Stimulated activated CD4-positive, alpha-beta T cell treated with anti-CD3 and anti-CD28 coated beads, TNF-alpha, amount 100 ng/mL, for 48 hours (primary cell): ENCODE results near the gene SPOP.

Source experiments
- DNase-seq, 3 donors: peaks; one replicate each; pipeline ENCODE4 v3.0.0-alpha.2; 2020; ENCODE audit warnings: low read depth in 3 of 3

SPOP gene

DNA sequence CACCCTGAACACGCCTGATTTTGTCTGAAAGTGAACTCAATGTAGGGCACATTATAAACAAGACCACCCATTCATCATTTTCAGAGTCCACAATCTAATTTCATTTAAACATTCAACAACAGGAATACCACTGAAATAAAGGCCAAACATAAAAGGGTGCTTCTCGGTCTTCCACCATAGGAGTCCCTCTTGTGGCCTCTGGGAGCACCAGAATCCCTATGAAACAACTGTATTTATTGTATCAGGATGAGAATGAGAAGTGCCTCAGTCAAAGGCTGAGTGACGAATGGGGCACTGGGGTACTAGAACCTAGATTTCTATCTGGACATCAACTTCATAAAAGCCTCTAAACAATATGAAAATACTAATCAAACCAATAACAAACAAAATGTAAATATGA lies 61.8 kb downstream of the SPOP start:
- no peak for DNase-seq

DNA sequence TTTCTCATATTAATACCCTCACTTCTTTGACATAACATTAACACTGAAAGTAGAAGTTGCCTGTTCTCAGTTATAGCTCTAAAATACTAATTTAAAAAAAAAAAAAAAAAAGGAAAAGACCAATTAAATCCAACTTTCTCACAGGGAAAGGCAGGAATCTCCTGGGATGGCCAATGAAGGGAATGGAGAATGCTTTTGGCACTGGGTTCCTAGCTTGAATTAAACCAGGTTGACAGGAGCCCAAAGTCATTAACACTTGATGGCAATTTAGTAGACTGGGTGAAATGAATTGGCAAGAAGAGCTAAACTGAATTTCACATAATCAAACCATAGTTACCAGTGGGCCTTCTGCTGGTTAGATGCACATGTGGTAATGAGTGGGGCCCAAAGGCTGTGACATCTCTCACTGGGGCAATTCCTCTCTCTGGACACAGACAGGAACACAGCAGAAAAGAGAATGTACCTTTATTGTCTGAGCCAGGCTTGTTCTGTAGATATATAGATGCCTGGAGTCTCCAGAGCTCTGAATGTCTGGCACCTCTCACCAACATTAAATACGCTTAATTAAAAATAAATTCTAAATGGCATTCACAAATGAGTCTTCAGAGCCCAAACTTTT lies 64.6 kb downstream of the SPOP start:
- DNase-seq: no peak

DNA sequence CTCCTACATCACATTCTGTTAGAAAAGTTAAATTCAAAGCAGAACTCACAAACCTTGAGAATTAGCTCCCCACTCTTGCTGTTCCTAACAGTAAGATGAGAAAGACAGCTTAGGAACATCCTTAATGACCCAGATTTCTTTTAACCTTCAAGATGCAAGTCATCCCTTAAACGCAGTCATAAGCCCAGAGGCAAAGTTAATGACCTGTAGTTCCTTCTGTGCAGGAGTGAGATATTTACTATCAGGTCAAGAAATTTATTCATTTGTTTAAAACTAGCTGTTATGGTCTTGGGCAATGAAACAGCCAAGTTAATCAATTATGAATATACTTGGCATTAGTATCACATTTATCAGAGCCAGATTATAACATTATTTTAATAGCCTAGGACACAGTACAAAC lies 65.2 kb downstream of the SPOP start:
- no peak for DNase-seq

DNA sequence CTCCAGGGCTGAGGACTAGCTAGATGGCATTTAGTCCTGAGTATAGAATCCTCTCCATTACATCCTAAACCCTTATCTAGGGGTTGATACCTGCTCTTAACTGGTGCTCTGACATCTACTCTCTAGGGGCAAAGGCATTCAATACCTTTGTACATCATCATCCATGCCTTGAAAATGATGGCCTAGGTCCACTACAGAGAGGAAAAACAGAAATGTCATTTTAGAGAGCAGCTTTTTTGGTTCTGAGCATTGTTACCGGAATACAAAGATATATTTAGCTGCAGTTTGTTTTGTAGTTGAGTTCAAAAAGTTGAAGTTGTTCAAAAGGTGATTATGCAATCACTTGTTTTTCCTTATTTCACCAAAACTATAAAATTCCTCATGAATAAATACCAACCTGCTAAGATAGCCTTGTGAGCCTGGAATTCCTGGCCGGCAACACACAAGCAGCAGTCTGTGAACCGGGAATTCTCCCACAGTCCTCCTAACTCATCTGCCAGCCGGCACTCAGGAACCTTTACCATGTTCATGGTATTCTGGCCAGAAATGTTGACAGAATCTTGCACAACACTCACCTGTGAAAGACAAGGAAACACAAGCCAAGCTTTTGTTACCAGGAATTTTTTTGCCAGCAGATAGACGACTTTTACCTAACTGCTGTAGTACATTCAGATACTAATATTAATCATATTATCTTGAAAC lies 66.9 kb downstream of the SPOP start:
- DNase-seq: no peak

DNA sequence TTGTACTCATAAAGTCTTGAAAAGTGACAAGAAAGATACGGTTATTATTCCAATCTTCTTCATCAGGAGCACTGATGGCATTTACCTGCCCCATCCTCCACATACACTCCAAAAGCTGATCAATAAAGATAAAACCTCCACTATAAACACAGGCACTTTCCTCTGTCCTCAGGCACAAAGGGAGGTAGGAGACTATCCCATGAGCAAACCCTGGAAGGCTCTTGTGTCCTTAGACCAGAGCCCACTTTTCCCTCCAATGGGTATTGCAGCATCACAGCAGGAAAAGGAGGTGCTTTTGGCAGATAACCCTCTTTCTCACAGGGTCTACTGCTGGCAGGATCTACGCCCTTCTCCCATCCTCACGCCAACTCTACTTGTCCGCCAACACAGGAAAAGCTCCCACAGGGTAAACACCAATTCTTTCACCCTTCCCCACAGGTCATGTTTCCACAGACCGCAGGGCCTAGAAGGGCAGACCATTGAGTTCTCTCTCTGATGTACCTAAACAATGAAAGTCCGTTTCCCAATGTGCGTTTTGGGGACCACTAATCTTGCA lies 73.5 kb downstream of the SPOP start:
- DNase-seq: no peak

DNA sequence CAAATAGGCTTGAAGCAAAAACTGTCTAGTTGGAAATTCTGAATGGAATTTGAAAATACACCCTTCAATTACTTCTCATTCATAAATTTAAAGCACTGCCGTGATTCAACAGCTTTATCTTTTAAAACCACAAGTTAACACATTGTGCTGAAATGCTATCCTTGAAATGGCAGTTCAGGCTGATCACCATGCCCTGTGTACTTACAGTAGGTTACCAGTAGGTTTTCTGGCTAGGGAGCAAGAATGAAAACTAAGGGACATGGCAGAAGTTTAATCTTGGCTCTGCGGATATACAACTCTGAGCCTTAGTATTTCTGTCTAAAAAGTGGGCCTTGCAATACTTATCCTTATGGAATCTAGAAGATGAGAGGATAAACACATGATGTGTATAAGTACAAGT lies 74.2 kb downstream of the SPOP start:
- DNase-seq: no peak

DNA sequence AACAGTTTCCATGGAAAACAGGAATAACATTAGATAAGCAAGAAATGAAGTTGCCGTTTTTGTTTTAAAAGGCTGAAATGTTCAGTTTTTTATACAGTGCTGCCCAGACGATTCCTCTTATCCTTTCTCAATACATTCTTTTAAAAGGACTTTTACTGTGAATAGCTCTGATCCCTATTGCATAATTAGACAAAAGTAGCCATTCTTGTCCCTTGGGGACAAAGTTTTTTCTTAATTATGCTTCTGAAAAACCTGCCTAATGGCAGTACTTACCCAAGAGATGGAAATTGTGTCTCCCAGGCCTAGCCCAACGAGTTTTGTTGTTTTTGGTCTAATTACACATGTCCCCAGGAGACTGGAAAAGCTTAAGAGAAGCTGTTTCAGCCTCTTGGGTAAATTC lies 74.7 kb downstream of the SPOP start:
- no peak for DNase-seq

DNA sequence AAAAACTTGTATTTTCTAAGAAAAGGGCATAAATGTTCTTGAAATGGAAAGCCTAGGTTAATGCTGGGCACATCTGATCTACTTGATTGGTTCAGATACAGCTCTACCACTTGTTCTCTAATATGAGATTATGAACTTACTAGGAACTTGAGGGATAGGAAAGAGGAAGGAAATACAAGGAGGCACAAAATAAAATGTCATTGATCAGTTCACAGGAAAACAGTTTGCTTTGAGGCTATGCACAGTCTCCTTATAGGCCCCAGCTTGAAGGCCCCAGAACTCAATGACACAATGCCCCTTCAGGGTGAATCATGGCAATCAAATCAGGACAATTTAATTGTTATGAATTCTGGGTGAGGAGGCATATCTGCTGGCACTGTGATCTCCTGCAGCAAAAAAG lies 75.1 kb downstream of the SPOP start:
- no peak for DNase-seq

DNA sequence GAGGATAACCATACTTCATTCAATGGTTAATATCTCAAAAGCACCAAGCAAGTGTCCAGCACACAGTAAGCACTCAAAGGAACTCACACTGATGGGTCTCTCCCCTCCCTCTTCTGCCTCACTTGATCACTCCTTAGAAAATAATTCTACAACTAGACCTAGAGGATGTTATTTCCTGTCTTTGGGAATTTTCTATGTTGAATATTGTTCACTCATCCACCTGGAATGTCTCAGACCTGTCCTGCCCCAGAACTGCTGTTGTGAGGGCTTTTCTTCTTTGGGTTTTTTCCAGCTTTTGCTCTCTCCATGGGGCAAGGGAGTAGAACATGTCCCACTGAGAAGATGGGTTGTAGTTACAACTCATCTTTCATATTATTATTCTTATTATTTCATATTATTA lies 76.9 kb downstream of the SPOP start:
- DNase-seq: no peak

DNA sequence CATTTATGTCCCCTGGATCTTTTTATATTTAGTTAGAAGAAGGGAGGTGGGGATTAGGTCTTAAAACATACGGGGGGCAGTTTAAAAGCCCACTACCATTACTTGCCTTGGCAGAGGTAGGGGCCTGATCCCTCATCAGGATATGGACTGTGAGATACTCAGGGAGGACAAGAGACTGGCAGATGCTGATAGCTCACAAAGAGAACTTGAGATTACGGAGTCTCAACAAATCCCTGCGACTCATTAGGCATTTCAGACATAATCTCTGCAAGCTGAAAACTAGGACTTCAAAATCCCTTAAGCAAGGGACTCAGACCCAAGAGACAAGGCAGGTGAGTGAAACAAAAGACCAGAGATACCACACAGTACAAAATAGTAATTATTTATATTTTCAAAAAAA lies 79.0 kb downstream of the SPOP start:
- DNase-seq: no peak

DNA sequence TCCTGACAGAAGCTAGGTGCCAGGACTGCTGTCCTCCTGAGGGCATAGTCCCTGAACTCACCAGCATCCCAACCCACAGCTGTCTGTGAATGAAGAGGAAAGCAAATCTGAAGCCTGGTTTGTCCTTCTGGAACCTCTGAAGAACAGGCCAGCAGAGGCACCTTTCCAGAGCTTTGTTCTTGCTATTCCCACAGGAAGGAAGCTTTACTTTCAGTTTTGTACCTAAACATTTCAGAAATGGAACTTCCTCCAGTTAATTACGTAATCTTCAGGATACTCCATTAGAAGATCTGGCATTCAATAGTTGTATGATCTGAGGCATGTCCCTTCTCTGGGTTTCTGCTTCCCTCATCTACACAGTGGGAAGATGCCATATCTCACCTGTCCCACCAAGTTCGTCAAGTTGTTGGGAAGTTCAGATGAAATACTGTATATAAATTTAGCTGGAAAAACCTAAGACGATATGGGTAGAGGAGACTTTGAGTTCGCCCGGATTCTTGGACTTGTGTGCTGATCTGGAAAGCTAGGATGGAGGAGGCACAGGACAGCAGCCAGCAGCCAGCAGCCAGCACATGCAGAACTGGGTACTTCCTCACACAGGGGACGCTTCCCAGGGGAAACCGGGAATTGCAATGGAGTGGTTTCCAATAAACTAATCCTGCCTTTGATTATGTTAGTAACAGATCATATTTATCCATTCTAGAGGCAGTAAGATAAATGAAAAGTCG lies 79.8 kb downstream of the SPOP start:
- no peak for DNase-seq

DNA sequence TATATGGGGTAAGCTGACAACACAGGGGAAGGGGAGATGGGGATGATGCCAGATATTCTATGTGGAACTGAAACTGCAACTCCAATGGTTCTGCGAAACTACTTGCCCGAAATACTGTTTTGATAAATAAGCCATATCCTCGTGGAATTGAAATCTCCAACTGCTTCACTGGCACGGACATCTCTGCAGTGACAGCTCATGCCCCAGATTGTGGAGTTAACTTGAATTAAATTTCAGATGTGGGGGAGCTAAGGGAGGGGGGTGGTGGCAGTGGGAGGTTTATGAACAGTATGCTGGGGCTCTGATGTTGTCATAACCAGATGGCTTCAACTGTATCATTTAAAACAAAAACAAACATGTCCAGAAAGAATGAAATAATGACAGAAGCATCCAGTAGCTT lies 80.5 kb downstream of the SPOP start:
- no peak for DNase-seq

DNA sequence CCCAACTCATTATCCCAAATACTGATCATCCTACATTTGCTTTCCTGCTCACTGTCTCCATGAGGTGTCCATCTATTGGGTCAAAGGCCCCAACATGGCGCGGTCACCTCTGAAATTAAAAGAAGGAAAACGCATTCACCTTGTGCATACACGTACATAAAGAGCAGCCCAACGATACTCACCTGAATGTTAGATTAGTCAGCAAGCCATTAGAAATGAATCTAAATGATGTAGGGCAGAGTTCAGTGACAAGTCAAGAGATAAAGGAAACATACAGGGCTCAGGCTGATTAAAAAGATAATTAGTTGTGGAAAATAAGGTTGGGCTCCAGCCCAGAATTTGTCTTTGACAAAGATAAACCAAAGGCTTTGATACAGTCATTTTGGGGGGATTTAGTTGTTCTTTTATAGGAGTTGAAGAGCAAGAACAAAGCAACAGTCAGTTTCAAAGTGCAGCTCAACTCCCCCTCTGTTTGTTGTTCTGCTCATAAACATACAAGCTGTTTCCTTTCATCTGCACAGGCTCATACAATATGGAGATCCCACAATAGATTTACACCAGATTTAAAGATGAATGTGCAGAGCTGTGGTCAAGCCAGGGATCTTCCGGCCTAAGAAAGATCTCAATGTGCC lies 81.2 kb downstream of the SPOP start:
- DNase-seq: no peak

DNA sequence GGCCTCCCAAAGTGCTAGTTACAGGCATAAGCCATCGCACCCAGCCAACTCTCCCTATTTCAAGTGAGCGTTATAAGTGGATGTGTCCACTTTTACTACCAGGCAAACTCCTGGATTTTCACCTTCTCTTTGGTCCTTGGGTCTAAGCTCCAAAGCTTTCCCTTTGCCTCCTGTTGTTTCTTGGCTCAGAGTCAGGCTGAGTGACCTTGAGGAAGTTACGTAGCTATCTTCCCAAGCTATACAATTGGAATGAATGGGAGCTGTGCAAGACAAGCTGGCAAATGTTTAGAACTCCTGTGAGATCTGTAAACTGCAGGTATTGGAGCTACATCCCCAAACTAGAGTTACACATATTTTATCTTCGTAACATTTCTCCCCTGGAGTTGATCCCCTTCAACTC lies 81.9 kb downstream of the SPOP start:
- no peak for DNase-seq

DNA sequence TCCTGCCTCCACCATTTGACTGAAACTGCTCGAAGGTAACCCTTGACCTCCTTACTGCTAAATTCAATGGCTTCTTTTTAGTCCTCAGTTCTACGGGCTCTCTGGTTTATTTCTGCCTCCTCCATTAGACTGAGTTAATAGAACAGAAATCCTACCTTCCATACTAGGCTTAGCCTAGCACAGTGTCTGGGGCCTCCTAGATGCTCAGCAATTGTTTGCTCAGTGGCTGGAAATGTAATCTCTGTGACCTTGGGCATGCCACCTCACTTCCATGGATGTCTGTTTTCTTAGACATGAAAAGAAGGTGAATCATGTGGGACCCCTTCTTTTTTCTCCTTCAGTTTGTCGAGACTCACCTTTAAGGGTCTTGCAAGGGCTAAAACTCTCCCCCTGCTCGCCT lies 82.6 kb downstream of the SPOP start:
- DNase-seq: no peak

DNA sequence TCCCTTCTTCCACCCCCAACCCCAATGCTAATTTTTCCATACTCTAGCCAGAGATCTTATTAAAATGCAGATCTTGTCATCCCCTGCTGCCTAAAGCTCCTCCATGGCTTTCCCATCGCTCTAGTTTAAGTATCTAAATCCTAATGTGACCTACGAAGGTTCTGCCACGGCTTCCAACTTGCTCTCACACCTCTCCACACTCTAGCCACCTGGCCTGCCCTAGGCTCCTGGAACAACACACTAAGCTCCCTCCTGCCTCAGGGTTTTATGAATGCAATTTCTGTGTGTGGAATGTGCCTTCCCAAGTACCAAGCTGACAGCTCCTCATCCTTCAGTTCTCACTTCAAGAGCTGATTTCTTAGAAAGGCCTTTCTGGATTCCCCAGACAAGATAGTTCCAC lies 85.6 kb downstream of the SPOP start:
- DNase-seq: no peak

DNA sequence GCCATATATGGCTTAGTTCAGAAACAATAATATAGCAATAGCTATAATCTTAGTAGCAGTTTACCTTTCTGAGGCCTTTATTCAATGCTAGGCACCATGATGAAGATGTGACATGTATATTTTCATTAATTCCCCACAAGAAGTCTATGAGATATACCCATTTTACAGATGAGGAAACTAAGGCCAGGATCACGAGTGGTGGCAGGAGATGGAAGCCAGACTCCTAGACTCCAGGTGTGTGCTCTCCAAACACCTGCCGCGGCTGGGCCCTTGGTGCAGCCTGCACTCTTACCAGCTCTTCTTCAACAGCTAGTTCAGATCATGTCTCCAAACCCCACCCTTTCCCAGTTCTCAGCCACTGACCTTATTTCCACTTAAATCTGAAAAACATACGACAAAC lies 87.0 kb downstream of the SPOP start:
- DNase-seq: no peak

DNA sequence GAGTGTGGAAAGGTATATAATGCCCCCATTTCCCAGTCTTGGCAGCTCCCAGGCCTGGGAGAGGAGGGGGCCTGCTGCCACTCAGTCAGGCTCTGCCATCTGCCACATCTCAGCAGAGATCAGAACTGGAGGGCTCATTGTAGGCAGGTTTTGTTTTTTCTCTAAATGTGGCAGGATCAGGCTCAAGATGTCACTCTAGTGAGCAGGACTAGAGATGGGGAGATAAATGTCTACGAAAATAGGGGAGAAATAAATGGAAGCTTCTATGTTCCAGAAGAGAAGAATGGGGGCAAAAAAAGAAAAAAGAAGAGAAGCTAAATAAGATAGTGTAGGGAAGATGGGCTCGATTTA lies 88.3 kb downstream of the SPOP start:
- no peak for DNase-seq

DNA sequence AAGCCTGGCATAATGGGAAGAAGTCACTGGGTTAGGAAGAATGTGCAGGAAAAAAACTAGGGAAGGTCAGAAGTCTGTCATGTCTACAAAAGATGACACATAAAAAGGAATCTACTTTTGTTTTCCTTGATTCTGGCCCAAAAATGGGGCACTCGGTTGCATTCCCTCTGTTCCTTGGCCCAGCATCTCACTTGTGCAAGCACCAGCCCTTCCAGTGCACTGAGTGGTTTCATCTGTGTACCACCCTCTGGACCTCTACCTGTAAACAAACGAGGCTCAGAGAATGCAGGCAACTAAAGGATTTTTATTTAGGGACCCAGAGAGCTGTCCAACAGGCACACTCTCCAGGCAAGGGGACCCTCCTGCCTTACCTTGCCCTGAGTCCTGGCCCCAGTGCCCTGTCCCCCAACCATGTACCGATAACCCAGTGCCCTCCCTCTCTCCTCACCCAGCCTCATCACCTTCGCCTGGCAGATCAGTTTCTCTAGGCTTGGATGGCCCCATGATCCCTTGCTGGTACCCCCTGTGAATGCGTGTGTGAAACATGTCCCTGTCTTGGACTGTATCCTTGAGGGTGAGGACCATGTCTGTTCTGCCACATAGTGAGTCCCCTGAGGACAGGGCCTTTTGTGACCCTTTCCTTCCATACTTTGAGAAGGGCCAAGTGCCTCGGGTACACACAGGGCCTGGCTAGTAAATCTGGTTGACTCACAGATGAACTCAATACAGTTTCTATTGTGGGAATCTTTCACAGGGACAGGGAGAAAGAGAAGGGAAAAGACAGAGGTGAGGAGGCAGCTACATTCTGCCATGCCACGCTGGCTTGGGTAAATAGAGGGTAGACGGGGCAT lies 88.9 kb downstream of the SPOP start:
- DNase-seq: no peak

DNA sequence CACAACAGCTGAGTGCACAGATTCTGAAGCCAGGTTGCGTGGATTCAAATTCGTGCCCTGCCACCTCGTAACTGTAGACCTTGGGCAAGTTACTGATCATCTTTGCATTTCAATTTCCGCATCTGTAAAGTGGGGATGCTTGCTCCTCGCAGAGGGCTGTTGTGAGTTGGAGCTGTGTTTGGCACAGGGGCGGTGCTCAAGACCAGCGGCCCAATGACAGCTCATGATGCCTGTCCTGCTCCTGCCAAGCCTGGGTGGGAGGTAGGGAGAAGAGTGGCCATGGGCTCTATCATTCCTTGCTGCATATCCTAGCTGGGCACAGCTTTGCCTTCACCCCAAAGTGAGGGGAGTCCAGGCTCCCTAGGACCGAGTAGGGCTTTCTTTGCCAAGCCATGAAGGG lies 89.6 kb downstream of the SPOP start:
- DNase-seq: no peak

DNA sequence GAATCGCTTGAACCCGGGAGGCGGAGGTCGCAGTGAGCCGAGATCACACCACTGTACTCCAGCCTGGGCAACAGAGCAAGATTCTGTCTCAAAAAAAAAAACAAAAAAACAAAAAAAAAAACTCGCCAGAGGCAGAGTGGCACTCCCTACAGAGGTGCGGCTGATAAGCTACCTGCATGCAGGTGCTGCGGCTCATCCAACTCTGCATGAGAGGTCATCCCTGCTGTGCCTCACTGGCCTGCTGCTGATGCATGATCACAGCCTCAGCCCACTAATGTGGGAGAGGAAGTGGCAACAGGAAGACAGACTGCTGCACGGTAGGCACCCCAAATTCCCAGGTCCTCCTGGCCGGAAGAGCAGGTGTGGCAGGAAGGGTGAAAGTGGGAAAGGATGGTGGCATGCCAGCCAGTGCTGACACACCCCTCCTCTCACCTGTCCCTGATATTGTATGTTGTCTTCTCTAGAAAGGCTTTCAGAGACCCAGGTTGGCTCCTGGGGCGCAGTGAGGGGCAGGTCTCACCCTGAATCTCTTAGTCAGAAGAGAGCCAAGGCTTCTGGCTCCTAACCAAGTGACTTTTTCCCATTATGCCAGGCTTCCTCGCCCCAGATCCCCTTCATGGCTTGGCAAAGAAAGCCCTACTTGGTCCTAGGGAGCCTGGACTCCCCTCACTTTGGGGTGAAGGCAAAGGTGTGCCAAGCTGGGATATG lies 90.4 kb downstream of the SPOP start:
- DNase-seq: no peak
